Subcutaneous adipose tissue (tissue), 4 donors: ENCODE measurements around the gene PLXDC2. TPM values are rescaled to one million over a fixed set of nuclear protein-coding genes. Genes with fewer than 3 reads are reported as not detected.

Experiments used
- CTCF ChIP-seq: fragments of 450-650 bp; IDR thresholded peaks from one replicate; pipeline ENCODE4 v1.5.1; 2016; ENCODE audit warnings: low read depth, mild to moderate bottlenecking, control low read depth, antibody characterized with exemption, moderate library complexity
- total RNA-seq, 4 donors: library from RNA; depleted of rRNA; stranded (reverse); fragments of >200 nt; gene quantifications; one replicate each; pipeline ENCODE4 v1.1.0, GENCODE V29; 2016

The PLXDC2 gene
- total RNA-seq, 4 donors from 2014 or later: 47.7 to 117 (median 84.3) TPM

DNA sequence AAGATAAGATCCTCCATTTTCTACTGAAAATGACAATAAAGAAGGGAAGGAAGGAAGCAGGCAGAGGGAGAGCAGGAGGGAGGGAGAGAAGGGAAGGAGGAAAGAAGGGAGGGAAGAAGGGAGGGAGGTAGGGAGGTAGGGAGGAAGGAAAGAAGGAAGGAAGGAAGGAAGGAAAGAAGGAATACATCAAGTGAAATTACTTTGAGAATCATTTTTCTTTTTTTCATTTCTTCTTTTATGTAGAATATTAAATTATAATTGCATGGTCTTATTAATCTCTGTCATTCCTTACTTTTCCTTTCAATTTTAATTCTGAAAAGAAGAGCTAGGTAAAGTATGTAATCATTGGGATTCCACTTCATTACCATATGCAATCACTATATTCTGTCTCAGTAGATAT lies 97.8 kb downstream of the PLXDC2 start:
- TF ChIP-seq CTCF: no peak

DNA sequence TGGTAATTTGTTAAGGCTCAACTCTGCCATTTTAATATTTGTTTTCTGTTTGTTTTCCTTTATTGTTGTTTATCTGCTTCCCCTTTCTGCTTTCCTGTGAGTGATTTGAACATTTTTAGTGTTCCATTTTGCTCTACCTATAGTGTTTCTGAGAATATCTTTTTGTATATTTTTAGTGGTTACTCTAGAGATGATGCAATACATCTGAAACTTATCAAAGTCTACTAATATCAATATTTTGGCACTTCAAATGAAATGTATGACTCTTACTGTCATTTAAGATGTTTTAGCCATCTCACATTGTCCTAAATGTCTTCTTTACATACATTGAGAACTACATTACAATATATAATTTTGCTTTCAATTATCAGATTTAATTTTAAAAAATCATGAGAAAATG lies 98.9 kb downstream of the PLXDC2 start:
- no peak for TF ChIP-seq CTCF

GRCh38 chr10:19915816-19916215 lies 99.6 kb downstream of the PLXDC2 start:
- TF ChIP-seq CTCF: no peak

GRCh38 chr10:19917751-19918478 lies 101.7 kb downstream of the PLXDC2 start:
- no peak for TF ChIP-seq CTCF

DNA sequence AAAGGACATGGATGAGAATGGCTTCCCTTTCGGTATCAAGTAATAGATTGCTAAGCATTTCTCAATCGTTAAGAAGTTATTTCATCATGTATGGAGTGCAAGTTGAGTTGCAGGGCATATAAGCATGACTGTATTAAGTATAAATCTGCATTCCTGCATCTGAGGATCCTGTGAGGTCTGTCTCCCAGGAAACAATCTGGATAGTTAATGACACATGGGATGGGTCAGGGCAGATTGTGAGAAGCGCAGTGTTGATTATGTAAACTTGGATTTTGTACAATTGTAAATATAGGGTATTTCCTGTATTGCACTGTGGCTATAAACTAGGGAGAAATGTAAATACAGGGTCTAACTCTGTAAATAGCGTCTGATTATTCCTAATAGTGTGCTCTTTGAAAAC lies 102.6 kb downstream of the PLXDC2 start:
- no peak for TF ChIP-seq CTCF

DNA sequence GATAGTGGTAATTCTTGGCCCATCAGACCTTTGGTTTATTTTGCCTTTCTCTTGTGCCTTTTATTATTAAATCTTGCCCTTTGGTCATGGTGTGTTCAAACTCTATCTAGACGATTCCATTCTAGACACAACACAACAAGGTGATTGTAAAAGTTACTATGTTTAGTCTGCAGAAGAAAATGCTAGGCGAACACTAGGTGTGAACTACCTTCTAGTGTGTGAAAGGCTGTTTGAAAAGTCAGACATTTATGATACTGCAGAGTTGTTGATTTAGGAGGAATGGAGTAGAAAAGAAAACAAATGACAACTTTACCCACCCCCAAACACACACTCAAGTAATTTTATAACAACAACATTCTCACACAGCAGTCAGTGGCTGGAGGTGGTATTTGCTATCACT lies 103.4 kb downstream of the PLXDC2 start:
- no peak for TF ChIP-seq CTCF

- no peak for TF ChIP-seq CTCF
Observed at GRCh38 chr10:19920075-19920726, 104.0 kb downstream of the PLXDC2 start.
